HG02943 (cell line): ENCODE results near the gene TPSB2.
"Not testable (repeated sequence)": the region's sequence is repeated elsewhere in the genome, so short reads cannot be mapped to it uniquely, and the experiment has no call there.

Experiments
- ATAC-seq: cut with Tn5 transposase; IDR thresholded peaks from one replicate; pipeline ENCODE4 v1.9.1; 2021; ENCODE audit warnings: mild to moderate bottlenecking, low read depth, moderate library complexity; ENCODE audit not compliant: unreplicated experiment

Gene TPSB2

DNA sequence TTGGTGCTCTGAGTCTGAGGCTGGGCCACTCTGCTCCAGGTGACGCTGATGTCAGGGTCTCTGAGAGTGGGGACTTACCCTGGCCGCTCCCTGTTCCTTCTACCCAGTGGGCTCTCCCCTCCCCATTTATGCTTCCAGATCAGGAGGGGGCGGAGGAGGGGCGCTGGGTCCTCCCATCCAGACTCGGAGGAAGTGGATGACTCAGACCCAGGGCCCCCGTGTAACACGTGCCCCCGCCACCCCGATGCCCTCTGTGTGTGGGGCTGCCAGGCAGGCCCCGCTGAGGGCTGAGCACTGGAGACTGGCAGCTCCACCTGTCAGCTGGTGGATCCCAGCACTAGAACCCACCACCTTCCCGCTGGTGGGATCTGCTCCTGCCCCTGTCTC, at the start of gene TPSB2:
TPSB2 (minus strand) TSS at position 101 of the 387 bp plus-strand sequence. CDS start 233 bp downstream, outside the sequence.
- not testable (repeated sequence) for ATAC-seq

- no peak for ATAC-seq
Observed at GRCh38 chr16:1279081-1279944, 49.3 kb upstream of the TPSB2 start.

DNA sequence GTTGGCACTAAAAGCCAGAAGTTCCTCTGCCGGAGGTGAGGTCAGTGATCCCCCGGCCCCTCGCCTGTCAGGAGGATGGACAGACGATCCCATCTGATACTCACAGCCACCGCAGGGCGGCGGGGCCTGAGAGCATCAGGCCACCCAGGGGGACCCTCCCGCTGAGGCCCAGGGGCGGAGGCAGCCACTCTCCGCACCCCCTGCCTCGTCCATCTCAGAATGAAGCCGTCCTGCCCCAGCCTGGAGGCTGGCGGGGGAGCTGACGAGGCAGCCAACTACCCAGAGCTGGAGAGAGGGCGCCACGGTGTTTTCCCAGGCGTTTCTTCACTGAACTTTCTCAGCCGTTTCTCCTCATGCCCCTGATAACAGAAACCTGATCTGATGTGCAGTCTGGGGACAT, 48.5 kb upstream of the TPSB2 start:
- ATAC-seq, result no peak

GRCh38 chr16:1277617-1278282, 47.8 kb upstream of the TPSB2 start:
- ATAC-seq, result no peak

GRCh38 chr16:1277151-1277598, 47.2 kb upstream of the TPSB2 start:
- ATAC-seq, result no peak

DNA sequence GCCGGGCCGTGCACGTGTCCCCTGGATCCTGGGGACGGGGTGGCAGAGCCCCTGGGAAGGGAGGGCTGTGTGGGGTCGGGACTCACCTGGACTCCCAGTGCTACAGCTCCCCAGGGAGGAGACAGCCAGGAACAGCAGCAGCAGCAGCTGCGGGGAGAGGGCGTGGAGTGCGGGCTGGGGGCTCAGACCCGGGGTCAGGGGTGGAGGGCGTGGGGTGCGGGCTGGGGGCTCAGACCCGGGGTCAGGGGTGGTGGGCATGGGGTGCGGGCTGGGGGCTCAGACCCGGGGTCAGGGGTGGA, 46.5 kb upstream of the TPSB2 start:
- no peak for ATAC-seq

- ATAC-seq, result no peak
Observed at GRCh38 chr16:1275791-1276579, 46.0 kb upstream of the TPSB2 start.

GRCh38 chr16:1274767-1275166, 44.8 kb upstream of the TPSB2 start:
- no peak for ATAC-seq

DNA sequence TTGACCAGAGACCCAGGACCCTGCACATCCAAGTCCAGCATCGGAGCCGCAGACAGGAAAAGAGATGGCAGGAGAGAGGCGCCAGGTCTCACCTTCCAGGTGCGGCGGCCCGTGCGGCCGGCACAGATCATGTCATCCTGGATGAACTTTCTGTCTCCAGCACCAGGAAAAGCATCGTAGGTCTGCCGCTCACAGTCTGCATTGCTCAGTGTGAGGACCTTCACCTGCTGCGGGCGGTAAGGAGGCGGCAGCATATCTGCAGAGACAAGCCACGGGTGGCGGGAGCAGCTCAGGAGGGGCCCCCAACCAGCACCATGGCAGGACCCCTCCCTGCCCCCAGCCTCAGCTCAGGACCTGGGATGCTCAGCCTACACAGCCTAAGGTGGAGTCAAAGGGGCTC, 43.8 kb upstream of the TPSB2 start:
- no peak for ATAC-seq

GRCh38 chr16:1272453-1273198, 42.6 kb upstream of the TPSB2 start:
- no peak for ATAC-seq

DNA sequence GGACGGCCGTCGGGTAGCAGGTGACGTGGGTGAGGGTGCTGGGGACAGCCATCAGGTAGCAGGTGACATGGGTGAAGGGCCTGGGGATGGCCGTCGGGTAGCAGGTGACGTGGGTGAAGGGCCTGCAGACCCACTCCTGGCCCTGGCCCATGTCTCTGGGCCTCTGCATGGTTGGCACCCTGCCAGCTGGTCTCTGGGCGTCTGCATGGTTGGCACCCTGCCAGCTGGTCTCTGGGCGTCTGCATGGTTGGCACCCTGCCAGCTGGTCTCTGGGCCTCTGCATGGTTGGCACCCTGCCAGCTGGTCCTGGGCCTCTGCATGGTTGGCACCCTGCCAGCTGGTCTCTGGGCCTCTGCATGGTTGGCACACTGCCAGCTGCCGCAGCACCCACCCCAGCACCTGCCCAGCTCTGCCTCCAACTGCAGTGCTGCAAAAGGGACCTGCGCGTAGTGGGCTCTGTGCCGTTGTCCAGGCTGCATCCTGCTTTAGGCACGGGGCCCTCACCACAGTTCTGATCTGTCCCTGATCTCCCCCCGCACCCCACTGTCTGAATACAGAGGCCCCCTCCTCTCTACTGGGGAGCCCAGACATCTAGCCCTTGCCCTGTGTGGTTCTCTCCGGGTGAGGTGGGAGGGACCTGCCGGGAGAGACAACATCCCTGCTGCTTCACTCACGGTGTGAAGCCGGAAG, 41.9 kb upstream of the TPSB2 start:
- not testable (repeated sequence) for ATAC-seq

DNA sequence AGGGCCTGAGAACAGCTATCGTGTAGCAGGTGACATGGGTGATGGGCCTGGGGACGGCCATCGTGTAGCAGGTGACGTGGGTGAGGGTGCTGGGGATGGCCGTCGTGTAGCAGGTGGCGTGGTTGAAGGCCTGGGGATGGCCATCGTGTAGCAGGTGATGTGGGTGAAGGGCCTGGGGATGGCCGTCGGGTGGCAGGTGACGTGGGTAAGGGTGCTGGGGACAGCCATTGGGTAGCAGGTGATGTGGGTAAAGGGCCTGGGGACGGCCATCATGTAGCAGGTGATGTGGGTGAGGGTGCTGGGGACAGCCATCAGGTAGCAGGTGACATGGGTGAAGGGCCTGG, 41.4 kb upstream of the TPSB2 start:
- no peak for ATAC-seq

DNA sequence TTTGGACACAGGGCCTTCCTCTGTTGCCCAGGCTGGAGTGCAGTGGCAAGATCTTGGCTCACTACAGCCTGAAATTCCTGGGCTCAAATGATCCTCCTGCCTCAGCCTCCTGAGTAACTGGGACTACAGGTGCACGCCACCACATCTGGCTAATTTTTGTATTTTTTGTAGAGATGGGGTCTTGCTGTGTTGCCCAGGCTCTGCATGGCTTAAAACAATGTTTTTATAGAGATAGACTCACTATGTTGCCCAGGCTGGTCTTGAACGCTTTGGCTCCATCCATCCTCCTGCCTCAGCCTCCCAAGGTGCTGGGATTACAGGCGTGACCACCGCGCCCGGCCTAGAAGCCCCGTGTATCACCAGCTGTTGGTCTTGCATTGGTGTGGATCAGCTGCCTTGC, 39.4 kb upstream of the TPSB2 start:
- not testable (repeated sequence) for ATAC-seq

- ATAC-seq, result no peak
Observed at GRCh38 chr16:1265826-1266225, 35.8 kb upstream of the TPSB2 start.

DNA sequence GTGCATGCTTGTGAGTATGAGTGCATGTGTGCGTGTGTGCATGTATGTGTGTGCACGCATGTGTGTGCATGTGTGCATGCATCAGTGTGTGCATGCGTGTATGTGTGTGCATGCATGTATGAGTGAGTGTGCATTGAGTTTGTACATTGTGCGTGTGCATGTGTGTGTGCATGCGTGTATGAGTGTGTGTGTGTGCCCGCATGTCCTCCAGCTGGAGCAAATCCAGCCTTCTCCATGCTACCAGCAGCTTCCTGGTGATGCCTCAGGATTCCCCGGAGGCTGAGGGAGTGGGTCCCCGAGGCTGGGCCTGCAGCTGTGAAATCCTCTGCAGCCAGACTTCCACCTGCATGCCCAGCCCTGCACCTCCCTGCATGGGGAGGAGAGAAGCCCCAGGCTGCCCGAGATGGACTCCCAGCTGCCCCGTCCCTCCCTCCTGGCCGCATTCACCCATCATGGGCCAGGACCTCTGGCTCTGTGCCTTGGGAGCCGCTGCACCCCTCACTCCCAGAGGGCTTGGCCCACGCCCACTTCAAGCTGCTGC, 35.2 kb upstream of the TPSB2 start:
- ATAC-seq, result no peak

GRCh38 chr16:1264345-1265089, 34.5 kb upstream of the TPSB2 start:
- ATAC-seq, result no peak

- ATAC-seq, result no peak
Observed at GRCh38 chr16:1263591-1264344, 33.8 kb upstream of the TPSB2 start.

DNA sequence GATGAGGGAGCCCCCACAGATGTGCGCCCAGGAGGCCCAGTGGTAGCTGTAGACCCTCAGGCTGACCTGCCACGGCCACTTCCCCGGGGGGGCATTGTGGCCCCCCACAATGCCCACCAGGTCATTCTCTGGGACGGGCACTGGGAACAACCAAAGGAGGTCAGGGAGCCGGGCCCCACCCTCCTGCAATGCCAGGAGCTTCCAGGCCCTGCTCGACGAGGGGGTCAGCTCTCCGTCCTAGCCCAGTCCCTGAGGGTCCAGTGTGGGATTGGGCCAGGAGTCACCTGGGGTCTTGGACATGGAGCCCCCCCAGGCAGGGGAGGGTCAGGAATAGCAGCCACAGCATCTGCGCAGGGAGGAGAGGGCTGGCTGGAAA, 32.9 kb upstream of the TPSB2 start:
- ATAC-seq, result no peak
